ENCODE measurements around the gene EPB41L5. TPM values are rescaled to one million over a fixed set of nuclear protein-coding genes. Genes with fewer than 3 reads are reported as not detected.

The EPB41L5 gene
- total and polyA plus RNA-seq, 10 donors: 0.97 to 10.5 (median 8.5) TPM

DNA sequence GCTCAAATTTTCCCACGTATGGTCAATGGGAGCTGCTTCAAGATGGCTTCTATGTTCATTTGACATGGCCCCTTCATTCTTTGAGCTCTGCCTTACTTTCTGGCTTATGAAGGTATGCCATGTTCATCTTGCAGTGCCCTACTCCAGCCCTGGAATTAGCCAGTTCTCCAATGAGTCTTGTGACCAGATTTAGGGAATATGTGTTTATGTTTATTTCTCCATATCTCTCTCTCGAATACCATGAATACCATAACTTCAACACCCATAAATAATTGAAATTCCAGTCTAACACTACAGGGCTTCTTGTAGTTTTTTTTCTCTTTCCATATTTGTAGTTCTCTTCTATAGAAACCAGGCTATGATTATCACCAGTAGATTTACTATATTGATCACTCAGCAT lies 39.7 kb downstream of the EPB41L5 start:
- no peak overlapping the region for H3K27ac ChIP-seq
- H3K4me3 ChIP-seq: no peak overlapping the region
- TF ChIP-seq POLR2A (IDR thresholded peaks at IDR 0.05) (no peak), POLR2AphosphoS5 (IDR thresholded peaks at IDR 0.05) (no peak)
- TF ChIP-seq, protein P1, sequence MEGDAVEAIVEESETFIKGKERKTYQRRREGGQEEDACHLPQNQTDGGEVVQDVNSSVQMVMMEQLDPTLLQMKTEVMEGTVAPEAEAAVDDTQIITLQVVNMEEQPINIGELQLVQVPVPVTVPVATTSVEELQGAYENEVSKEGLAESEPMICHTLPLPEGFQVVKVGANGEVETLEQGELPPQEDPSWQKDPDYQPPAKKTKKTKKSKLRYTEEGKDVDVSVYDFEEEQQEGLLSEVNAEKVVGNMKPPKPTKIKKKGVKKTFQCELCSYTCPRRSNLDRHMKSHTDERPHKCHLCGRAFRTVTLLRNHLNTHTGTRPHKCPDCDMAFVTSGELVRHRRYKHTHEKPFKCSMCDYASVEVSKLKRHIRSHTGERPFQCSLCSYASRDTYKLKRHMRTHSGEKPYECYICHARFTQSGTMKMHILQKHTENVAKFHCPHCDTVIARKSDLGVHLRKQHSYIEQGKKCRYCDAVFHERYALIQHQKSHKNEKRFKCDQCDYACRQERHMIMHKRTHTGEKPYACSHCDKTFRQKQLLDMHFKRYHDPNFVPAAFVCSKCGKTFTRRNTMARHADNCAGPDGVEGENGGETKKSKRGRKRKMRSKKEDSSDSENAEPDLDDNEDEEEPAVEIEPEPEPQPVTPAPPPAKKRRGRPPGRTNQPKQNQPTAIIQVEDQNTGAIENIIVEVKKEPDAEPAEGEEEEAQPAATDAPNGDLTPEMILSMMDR (IDR thresholded peaks at IDR 0.05 in 8 of 11, conservative IDR thresholded peaks at IDR 0.05 in 3 of 11): no peak
- no peak for DNase-seq
- no peaks in the 10 kb centered on the region for H3K4me1 ChIP-seq
- peaks cover 0 to 34% (median 23%) of the 10 kb centered on the region in 8 donors for H3K9me3 ChIP-seq
- intact Hi-C loops (cut with DNase I; ENCODE audit: low total_unique reads): no loop called here
- H3K27me3 ChIP-seq (replicated peaks in 1 of 7): no peaks in the 10 kb centered on the region
- H3K36me3 ChIP-seq: peaks cover 0 to 17% (median 0%) of the 10 kb centered on the region in 6 donors
- 85 to 98% (median 94%) methylated on average over 2 of the region's 2 CpGs for WGBS, 5 donors

DNA sequence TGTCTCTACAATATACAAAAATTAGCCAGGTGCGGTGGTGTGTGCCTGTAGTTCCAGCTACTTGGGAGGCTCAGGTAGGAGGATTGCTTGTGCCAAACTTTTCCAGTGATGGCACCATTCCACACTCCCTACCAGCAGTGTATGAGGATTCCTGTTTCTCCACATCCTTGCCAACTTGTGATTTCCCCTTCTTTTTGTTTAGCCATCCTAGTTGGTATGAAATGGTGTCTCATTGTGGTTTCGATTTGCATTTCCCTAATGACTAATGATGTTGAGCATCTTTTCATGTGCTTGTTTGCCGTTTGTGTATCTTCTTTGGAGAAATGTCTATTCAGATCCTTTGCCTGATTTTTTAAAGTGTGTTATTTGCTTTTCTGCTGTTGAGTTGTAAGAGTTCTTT lies 41.0 kb downstream of the EPB41L5 start:
- no peak overlapping the region for H3K27ac ChIP-seq
- intact Hi-C loops (cut with DNase I; ENCODE audit: low total_unique reads): no loop called here
- H3K9me3 ChIP-seq: peaks cover 0 to 34% (median 21%) of the 10 kb centered on the region in 8 donors
- no peak overlapping the region for H3K4me3 ChIP-seq
- no peaks in the 10 kb centered on the region for H3K4me1 ChIP-seq
- peaks cover 0 to 17% (median 0%) of the 10 kb centered on the region in 6 donors for H3K36me3 ChIP-seq
- TF ChIP-seq, protein P1 (IDR thresholded peaks at IDR 0.05 in 8 of 11, conservative IDR thresholded peaks at IDR 0.05 in 3 of 11): no peak
- TF ChIP-seq POLR2A (IDR thresholded peaks at IDR 0.05) (no peak), POLR2AphosphoS5 (IDR thresholded peaks at IDR 0.05) (no peak)
- H3K27me3 ChIP-seq (replicated peaks in 1 of 7): no peaks in the 10 kb centered on the region
- 41 to 96% (median 70%) methylated on average over 3 of the region's 3 CpGs for whole genome bisulfite sequencing, 5 donors
- DNase-seq: no peak

DNA sequence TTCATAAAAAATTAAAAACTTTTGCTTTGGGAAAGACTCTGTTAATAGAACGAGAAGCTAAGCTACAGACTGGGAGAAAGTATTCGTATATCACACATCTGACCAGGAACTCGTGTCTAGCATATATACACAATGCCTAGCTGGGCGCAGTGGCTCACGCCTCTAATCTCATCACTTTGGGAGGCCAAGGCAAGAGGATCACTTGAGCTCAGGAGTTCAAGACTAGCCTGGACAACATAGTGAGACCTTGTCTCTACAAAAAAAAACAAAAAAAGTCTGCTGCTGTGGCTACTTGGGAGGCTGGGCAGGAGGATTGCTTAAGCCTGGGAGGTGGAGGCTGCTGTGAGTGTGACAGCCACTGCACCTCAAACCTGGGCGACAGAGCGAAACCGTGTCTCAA lies 46.6 kb downstream of the EPB41L5 start:
- no peaks in the 10 kb centered on the region for H3K4me1 ChIP-seq
- 90 to 95% (median 95%) methylated on average over 8 of the region's 8 CpGs for WGBS, 5 donors
- TF ChIP-seq POLR2A (IDR thresholded peaks at IDR 0.05) (no peak), POLR2AphosphoS5 (IDR thresholded peaks at IDR 0.05) (no peak)
- TF ChIP-seq, protein P1 (IDR thresholded peaks at IDR 0.05 in 8 of 11, conservative IDR thresholded peaks at IDR 0.05 in 3 of 11): no peak
- H3K9me3 ChIP-seq: no peaks in the 10 kb centered on the region
- H3K4me3 ChIP-seq: no peak overlapping the region
- peaks cover 0 to 3% (median 0%) of the 10 kb centered on the region in 6 donors for H3K36me3 ChIP-seq
- no peaks in the 10 kb centered on the region for H3K27me3 ChIP-seq (replicated peaks in 1 of 7)
- no peak overlapping the region for H3K27ac ChIP-seq
- intact Hi-C loops (cut with DNase I; ENCODE audit: low total_unique reads): no loop called here
- no peak for DNase-seq

DNA sequence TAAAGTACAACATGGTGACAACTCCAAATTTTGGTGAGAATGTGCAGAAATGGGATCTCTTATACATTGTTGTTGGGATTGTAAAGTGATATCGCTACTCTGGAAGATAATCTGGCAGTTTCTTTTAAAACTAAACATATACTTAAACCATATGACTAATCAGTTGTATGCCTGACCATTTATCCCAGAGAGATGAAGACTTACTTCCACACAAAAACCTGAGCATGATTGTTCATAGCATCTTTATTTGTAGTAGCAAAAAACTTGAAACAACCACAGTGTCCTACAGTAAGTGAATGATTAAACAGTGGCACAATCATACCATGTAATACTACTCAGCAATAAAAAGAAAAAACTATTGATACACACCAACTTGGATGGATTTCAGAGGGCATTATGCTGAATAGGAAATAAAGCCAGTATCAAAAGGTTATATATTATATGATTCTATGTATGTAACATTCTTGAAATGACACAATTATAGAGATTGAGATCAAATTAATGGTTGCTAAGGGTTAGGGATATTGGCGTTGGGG lies 47.3 kb downstream of the EPB41L5 start:
- 92 to 96% (median 93%) methylated on average over 2 of the region's 2 CpGs for WGBS, 5 donors
- intact Hi-C loops (cut with DNase I; ENCODE audit: low total_unique reads): no loop called here

More for the DNA sequence above, 47.3 kb downstream of the EPB41L5 start:
- no peaks in the 10 kb centered on the region for H3K27me3 ChIP-seq (replicated peaks in 1 of 7)
- no peaks in the 10 kb centered on the region for H3K4me1 ChIP-seq
- TF ChIP-seq, protein P1 (IDR thresholded peaks at IDR 0.05 in 8 of 11, conservative IDR thresholded peaks at IDR 0.05 in 3 of 11): no peak
- TF ChIP-seq POLR2AphosphoS5 (IDR thresholded peaks at IDR 0.05): no peak
- no peak for TF ChIP-seq POLR2A (IDR thresholded peaks at IDR 0.05)
- no peak overlapping the region for H3K27ac ChIP-seq
- H3K4me3 ChIP-seq: no peak overlapping the region
- H3K36me3 ChIP-seq: peaks cover 0 to under 1% (median 0%) of the 10 kb centered on the region in 6 donors
- no peaks in the 10 kb centered on the region for H3K9me3 ChIP-seq
- no peak for DNase-seq

Data from spleen (tissue), 11 donors.